Testis (tissue), 2 donors: Measurements from ENCODE around the gene MAN1A1.

Source experiments
- CTCF ChIP-seq, 3 experiments: fragments of 450-650 bp in 2 of 3; fragments of 200-600 bp in 1 of 3; sonication (generic) in 1 of 3; IDR thresholded peaks; one replicate each; pipeline ENCODE4 v1.5.1; 2016 to 2019; ENCODE audit warnings: antibody characterized with exemption in 3 of 3, mild to moderate bottlenecking in 2 of 3, moderate library complexity in 1 of 3
- POLR2A ChIP-seq: fragments of 450-650 bp; IDR thresholded peaks from one replicate; pipeline ENCODE4 v1.6.1; 2017; ENCODE audit warnings: antibody characterized with exemption, mild to moderate bottlenecking, moderate library complexity

GRCh38 chr6:119390247-119390793 lies 40.8 kb upstream of the MAN1A1 start:
- no peak for TF ChIP-seq CTCF (IDR thresholded peaks at IDR 0.05)
- TF ChIP-seq POLR2A = no peak
